SU-DHL-6 (cell line): Measurements from ENCODE around the gene SELENON.

ENCODE experiments used
- EZH2phosphoT487 ChIP-seq: fragments of 200-600 bp; sonication (generic), shearing (Covaris generic); conservative IDR thresholded peaks from 2 replicates; pipeline ENCODE4 v1.6.1; 2018; ENCODE audit warnings: mild to moderate bottlenecking, antibody characterized with exemption, low read length, moderate library complexity, mixed read lengths
- TF ChIP-seq, protein P1 (sequence below): fragments of 200-600 bp; sonication (generic); IDR thresholded peaks from one replicate; pipeline ENCODE4 v1.5.1; 2017; ENCODE audit warnings: antibody characterized with exemption, mild to moderate bottlenecking, low read length, moderate library complexity; ENCODE audit not compliant: insufficient read depth, poor library complexity, severe bottlenecking

DNA sequence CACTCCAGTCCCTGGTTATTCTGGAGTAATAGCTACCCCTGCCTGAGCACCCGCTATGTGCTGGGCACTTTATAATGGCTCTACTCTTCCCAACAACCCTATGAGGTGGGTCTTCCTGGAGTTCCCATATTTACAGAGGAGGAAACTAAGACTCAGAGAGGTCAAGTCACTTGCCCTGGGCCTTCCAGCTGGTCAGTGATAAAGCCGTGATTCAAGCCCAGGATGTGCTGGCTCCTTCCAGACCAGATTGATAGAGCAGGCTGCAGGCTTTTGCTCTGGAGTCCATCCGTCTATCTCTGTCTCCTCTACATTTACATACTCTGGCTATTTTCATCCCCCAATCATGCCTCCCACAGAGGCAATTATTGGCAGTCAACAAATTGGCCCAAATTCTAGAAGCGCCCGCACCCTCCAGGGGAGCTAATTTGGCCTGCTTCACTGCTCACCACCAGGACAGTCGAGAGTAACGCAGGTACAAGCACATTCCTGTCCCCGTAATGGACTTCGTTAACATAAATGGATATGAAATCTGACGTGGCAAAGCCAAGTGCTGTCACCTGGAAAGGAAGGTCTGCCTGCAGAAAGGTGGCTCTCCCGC, 39.8 kb upstream of the SELENON start:
- TF ChIP-seq, protein P1, sequence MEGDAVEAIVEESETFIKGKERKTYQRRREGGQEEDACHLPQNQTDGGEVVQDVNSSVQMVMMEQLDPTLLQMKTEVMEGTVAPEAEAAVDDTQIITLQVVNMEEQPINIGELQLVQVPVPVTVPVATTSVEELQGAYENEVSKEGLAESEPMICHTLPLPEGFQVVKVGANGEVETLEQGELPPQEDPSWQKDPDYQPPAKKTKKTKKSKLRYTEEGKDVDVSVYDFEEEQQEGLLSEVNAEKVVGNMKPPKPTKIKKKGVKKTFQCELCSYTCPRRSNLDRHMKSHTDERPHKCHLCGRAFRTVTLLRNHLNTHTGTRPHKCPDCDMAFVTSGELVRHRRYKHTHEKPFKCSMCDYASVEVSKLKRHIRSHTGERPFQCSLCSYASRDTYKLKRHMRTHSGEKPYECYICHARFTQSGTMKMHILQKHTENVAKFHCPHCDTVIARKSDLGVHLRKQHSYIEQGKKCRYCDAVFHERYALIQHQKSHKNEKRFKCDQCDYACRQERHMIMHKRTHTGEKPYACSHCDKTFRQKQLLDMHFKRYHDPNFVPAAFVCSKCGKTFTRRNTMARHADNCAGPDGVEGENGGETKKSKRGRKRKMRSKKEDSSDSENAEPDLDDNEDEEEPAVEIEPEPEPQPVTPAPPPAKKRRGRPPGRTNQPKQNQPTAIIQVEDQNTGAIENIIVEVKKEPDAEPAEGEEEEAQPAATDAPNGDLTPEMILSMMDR, result no peak
- no peak for TF ChIP-seq EZH2phosphoT487
